Liver (tissue), 9 donors: ENCODE measurements around the gene EHD4. TPM values are rescaled to one million over a fixed set of nuclear protein-coding genes. Genes with fewer than 3 reads are reported as not detected.
A peak's percentile ranks its signal among the peaks of the same experiment; 100 is the strongest.

Source experiments
- DNase-seq: peaks from one replicate; pipeline ENCODE4 v3.0.0-alpha.2; 2017; ENCODE audit warnings: low spot score
- H3K27ac ChIP-seq, 2 donors: one replicate each; pipeline ENCODE4 v1.7.0; 2013; ENCODE audit warnings: inconsistent platforms in 2 of 2, low read length in 2 of 2, control low read depth in 1 of 2, low read depth in 1 of 2, mild to moderate bottlenecking in 1 of 2
- H3K27me3 ChIP-seq, 4 donors: one replicate each; pipeline versions ENCODE4 v1.6.1 to v1.7.0; 2013; ENCODE audit warnings: low read length in 3 of 4, inconsistent platforms in 1 of 4, mild to moderate bottlenecking in 1 of 4, moderate library complexity in 1 of 4; ENCODE audit not compliant: control insufficient read depth in 4 of 4, insufficient read depth in 4 of 4
- H3K36me3 ChIP-seq, 4 donors: one replicate each; pipeline versions ENCODE4 v1.6.1 to v1.7.0; 2013; ENCODE audit warnings: low read length in 3 of 4, mild to moderate bottlenecking in 3 of 4, low read depth in 1 of 4, moderate library complexity in 1 of 4; ENCODE audit not compliant: control insufficient read depth in 4 of 4, insufficient read depth in 3 of 4
- H3K4me1 ChIP-seq, 4 donors: one replicate each; pipeline versions ENCODE4 v1.6.1 to v1.7.0; 2013; ENCODE audit warnings: low read length in 3 of 4, mild to moderate bottlenecking in 3 of 4, moderate library complexity in 1 of 4; ENCODE audit not compliant: control insufficient read depth in 4 of 4, insufficient read depth in 4 of 4
- H3K4me3 ChIP-seq, 3 donors: one replicate each; pipeline versions ENCODE4 v1.6.1 to v1.7.0; 2013; ENCODE audit warnings: low read length in 3 of 3, control low read depth in 1 of 3, low read depth in 1 of 3, mild to moderate bottlenecking in 1 of 3
- H3K9ac ChIP-seq, 2 donors: one replicate each; pipeline ENCODE4 v1.7.0; 2013; ENCODE audit warnings: low read length in 2 of 2, mild to moderate bottlenecking in 2 of 2, moderate library complexity in 2 of 2, control low read depth in 1 of 2, low read depth in 1 of 2
- H3K9me3 ChIP-seq, 4 donors: one replicate each; pipeline versions ENCODE4 v1.6.1 to v1.7.0; 2013; ENCODE audit warnings: low read length in 3 of 4; ENCODE audit not compliant: control insufficient read depth in 4 of 4
- CTCF ChIP-seq: fragments of 150-350 bp; IDR thresholded peaks from 2 replicates; pipeline ENCODE4 v1.5.1; 2017; ENCODE audit warnings: improper control_type of control experiment, low read depth, low read length; ENCODE audit not compliant: missing input control
- FOXA2 ChIP-seq: IDR thresholded peaks from 2 replicates; pipeline ENCODE4 v1.6.1; 2016; ENCODE audit warnings: antibody characterized with exemption
- JUND ChIP-seq, 2 donors: IDR thresholded peaks; 2 replicates each; pipeline ENCODE4 v1.6.1; 2016; ENCODE audit warnings: antibody characterized with exemption in 2 of 2
- NR2F2 ChIP-seq: IDR thresholded peaks from 2 replicates; pipeline ENCODE4 v1.6.1; 2016; ENCODE audit warnings: antibody characterized with exemption
- RAD21 ChIP-seq, 2 donors: IDR thresholded peaks; 2 replicates each; pipeline ENCODE4 v1.6.1; 2016; ENCODE audit warnings: antibody characterized with exemption in 2 of 2, mild to moderate bottlenecking in 2 of 2
- RXRA ChIP-seq, 2 donors: IDR thresholded peaks; 2 replicates each; pipeline ENCODE4 v1.6.1; 2017 to 2018; ENCODE audit warnings: antibody characterized with exemption in 2 of 2, mild to moderate bottlenecking in 1 of 2
- SP1 ChIP-seq: IDR thresholded peaks from 2 replicates; pipeline ENCODE4 v1.6.1; 2018; ENCODE audit warnings: antibody characterized with exemption, mild to moderate bottlenecking
- TAF1 ChIP-seq: conservative IDR thresholded peaks from 2 replicates; pipeline ENCODE4 v1.6.1; 2016; ENCODE audit warnings: antibody characterized with exemption, mild to moderate bottlenecking
- ZBTB33 ChIP-seq: IDR thresholded peaks from 2 replicates; pipeline ENCODE4 v1.6.1; 2016; ENCODE audit warnings: antibody characterized with exemption
- WGBS: extraction: QIAGEN DNeasy Blood & Tissue Kit; methylation state at CpG from one replicate; pipeline ENCODE4 v1.1.7; 2013; 5-methylcytosine and 5-hydroxymethylcytosine counted together
- polyA plus RNA-seq, 2 donors: library from polyadenylated mRNA; stranded (reverse) in 1 of 2; unstranded in 1 of 2; fragments of 200-250 nt in 1 of 2; fragments of >200 nt in 1 of 2; fragmentation: Nextera tagmentation in 1 of 2; extraction: Ambion mirVana in 1 of 2; gene quantifications; one replicate each; pipeline versions ENCODE4 v1.2.1 to v1.2.3, GENCODE V29; 2013 to 2015
- total RNA-seq, 2 donors: library from RNA; depleted of rRNA; stranded (reverse); fragments of >200 nt; gene quantifications; one replicate each; pipeline ENCODE4 v1.2.3, GENCODE V29; 2014
- TF ChIP-seq, protein P1 (sequence below): IDR thresholded peaks from 2 replicates; pipeline ENCODE4 v1.6.1; 2016; ENCODE audit warnings: antibody characterized with exemption
- TF ChIP-seq, protein P2 (sequence below): IDR thresholded peaks from 2 replicates; pipeline ENCODE4 v1.6.1; 2016; ENCODE audit warnings: antibody characterized with exemption, mild to moderate bottlenecking
- donor health status: healthy.
- donor health status: healthy.
- donor health status: healthy.
- donor health status: healthy.
- donor health status: healthy.

The EHD4 gene
- total and polyA plus RNA-seq, 4 donors, result 3.3 to 10.0 (median 6.2) TPM

- TF ChIP-seq FOXA2 (no peak), CTCF (peak; percentile 99), RAD21 (IDR thresholded peaks at IDR 0.05) (peak; percentile 98 to 99)
- Histone ChIP-seq H3K36me3 (no peaks in the 10 kb centered on the region), H3K9ac (no peak overlapping the region), H3K27me3 (no peaks in the 10 kb centered on the region), H3K27ac (no peak overlapping the region), H3K4me3 (no peak overlapping the region), H3K9me3 (no peaks in the 10 kb centered on the region), H3K4me1 (no peaks in the 10 kb centered on the region)
- DNase-seq, result peak; percentile 90
- WGBS, result 21% methylated on average over 9 of the region's 9 CpGs
These were observed 17.4 kb upstream of the EHD4 start for GRCh38 chr15:41989573-41990242.

DNA sequence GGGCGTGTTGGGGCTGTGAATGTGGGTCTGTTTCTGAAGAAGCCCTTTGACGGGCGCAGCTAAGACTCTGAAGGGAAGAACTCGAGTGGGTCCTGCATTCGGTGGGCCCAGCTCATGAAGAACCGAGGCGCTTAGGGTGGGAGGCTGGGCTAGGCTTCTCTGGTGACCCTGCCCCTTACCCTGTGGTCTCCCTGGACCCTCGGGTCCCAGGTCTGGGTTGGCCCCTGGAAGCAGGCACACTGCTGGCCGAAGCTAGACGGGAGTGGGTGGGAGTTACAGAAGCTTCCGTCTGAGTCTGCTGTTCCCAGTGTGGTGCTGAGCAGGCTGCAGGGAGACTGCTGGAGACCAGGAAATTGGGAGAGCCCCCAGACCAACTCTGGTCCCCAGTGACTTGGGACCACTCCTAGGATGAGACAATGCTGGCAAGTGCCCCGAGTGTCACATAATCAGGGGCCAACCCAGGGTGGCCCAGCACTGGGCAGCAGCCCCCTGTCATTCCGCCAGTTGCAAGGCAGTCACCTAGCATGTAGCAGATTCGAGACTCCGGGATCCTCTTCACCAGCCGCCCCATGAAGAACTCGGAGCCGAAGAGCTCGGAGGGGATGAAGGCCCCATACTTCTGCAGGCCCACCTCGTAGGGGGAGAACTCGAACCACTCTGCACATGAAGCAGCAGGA, 16.7 kb upstream of the EHD4 start:
- Histone ChIP-seq H3K4me3 (no peak overlapping the region), H3K4me1 (no peaks in the 10 kb centered on the region), H3K9me3 (no peaks in the 10 kb centered on the region), H3K36me3 (no peaks in the 10 kb centered on the region), H3K9ac (no peak overlapping the region), H3K27ac (no peak overlapping the region), H3K27me3 (no peaks in the 10 kb centered on the region)
- TF ChIP-seq TAF1 (no peak), FOXA2 (no peak), ZBTB33 (no peak), JUND (IDR thresholded peaks at IDR 0.05) (no peak), SP1 (no peak), RAD21 (IDR thresholded peaks at IDR 0.05) (no peak), RXRA (IDR thresholded peaks at IDR 0.05) (no peak), NR2F2 (no peak)
- TF ChIP-seq, protein P1, sequence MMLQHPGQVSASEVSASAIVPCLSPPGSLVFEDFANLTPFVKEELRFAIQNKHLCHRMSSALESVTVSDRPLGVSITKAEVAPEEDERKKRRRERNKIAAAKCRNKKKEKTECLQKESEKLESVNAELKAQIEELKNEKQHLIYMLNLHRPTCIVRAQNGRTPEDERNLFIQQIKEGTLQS, result no peak
- TF ChIP-seq, protein P2, sequence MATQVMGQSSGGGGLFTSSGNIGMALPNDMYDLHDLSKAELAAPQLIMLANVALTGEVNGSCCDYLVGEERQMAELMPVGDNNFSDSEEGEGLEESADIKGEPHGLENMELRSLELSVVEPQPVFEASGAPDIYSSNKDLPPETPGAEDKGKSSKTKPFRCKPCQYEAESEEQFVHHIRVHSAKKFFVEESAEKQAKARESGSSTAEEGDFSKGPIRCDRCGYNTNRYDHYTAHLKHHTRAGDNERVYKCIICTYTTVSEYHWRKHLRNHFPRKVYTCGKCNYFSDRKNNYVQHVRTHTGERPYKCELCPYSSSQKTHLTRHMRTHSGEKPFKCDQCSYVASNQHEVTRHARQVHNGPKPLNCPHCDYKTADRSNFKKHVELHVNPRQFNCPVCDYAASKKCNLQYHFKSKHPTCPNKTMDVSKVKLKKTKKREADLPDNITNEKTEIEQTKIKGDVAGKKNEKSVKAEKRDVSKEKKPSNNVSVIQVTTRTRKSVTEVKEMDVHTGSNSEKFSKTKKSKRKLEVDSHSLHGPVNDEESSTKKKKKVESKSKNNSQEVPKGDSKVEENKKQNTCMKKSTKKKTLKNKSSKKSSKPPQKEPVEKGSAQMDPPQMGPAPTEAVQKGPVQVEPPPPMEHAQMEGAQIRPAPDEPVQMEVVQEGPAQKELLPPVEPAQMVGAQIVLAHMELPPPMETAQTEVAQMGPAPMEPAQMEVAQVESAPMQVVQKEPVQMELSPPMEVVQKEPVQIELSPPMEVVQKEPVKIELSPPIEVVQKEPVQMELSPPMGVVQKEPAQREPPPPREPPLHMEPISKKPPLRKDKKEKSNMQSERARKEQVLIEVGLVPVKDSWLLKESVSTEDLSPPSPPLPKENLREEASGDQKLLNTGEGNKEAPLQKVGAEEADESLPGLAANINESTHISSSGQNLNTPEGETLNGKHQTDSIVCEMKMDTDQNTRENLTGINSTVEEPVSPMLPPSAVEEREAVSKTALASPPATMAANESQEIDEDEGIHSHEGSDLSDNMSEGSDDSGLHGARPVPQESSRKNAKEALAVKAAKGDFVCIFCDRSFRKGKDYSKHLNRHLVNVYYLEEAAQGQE, result no peak
- DNase-seq, result no peak
- WGBS, result 77% methylated on average over 21 of the region's 21 CpGs
